Activated CD4-positive, alpha-beta T cell treated with anti-CD3 and anti-CD28 coated beads, Interleukin-2, Interleukin-4, amounts not matched to agents 100 ng/mL and 50 ng/mL, durations not matched to agents 16 hours and 8 hours (primary cell): Measurements from ENCODE around the gene MAML1.
"Not testable (repeated sequence)": the region's sequence is repeated elsewhere in the genome, so short reads cannot be mapped to it uniquely, and the experiment has no call there.

Source experiments
- DNase-seq: peaks from one replicate; pipeline ENCODE4 v3.0.0-alpha.2; 2020; ENCODE audit warnings: low spot score

The MAML1 gene

GRCh38 chr5:179767496-179768100 lies 35.0 kb downstream of the MAML1 start:
- no peak for DNase-seq

GRCh38 chr5:179768326-179769085 lies 35.9 kb downstream of the MAML1 start:
- DNase-seq, result no peak

- DNase-seq, result no peak
These were observed 36.6 kb downstream of the MAML1 start for GRCh38 chr5:179769271-179769670.

- no peak for DNase-seq
These were observed 37.2 kb downstream of the MAML1 start for GRCh38 chr5:179769796-179770195.

- no peak for DNase-seq
These were observed 38.8 kb downstream of the MAML1 start for GRCh38 chr5:179771311-179771895.

- DNase-seq, result no peak
These were observed 39.7 kb downstream of the MAML1 start for GRCh38 chr5:179772351-179772750.

- no peak for DNase-seq
These were observed 41.0 kb downstream of the MAML1 start for GRCh38 chr5:179773686-179774040.

- no peak for DNase-seq
These were observed 41.8 kb downstream of the MAML1 start for GRCh38 chr5:179774442-179774841.

GRCh38 chr5:179776411-179776938 lies 43.9 kb downstream of the MAML1 start:
- no peak for DNase-seq

GRCh38 chr5:179777456-179777855 lies 44.8 kb downstream of the MAML1 start:
- DNase-seq, result no peak

GRCh38 chr5:179777909-179778308 lies 45.3 kb downstream of the MAML1 start:
- no peak for DNase-seq

GRCh38 chr5:179778591-179778990 lies 46.0 kb downstream of the MAML1 start:
- no peak for DNase-seq

- no peak for DNase-seq
These were observed 47.2 kb downstream of the MAML1 start for GRCh38 chr5:179779826-179780225.

GRCh38 chr5:179780362-179780761 lies 47.7 kb downstream of the MAML1 start:
- no peak for DNase-seq

- DNase-seq, result no peak
These were observed 49.2 kb downstream of the MAML1 start for GRCh38 chr5:179781846-179782245.

- no peak for DNase-seq
These were observed 50.5 kb downstream of the MAML1 start for GRCh38 chr5:179783128-179783527.

- DNase-seq, result no peak
These were observed 54.2 kb downstream of the MAML1 start for GRCh38 chr5:179786861-179787260.

- DNase-seq, result no peak
These were observed 55.7 kb downstream of the MAML1 start for GRCh38 chr5:179788193-179788854.

- not testable (repeated sequence) for DNase-seq
These were observed 56.7 kb downstream of the MAML1 start for GRCh38 chr5:179789278-179789677.

- DNase-seq, result no peak
These were observed 59.4 kb downstream of the MAML1 start for GRCh38 chr5:179791881-179792611.

- no peak for DNase-seq
These were observed 60.2 kb downstream of the MAML1 start for GRCh38 chr5:179792612-179793467.
